ENCODE measurements around the gene RERG. TPM values are rescaled to one million over a fixed set of nuclear protein-coding genes. Genes with fewer than 3 reads are reported as not detected.
"Not testable (repeated sequence)": the region's sequence is repeated elsewhere in the genome, so short reads cannot be mapped to it uniquely, and the experiment has no call there.

RERG gene
- total RNA-seq, 1 experiment from 2014 or later = not detected

- intact Hi-C loops (cut with micrococcal nuclease; ENCODE audit: unreplicated experiment) = no loop called here
- DNase-seq (ENCODE audit: low spot score) = no peak
- H3K9me3 ChIP-seq (ENCODE audit: low read depth, low read length, poor library complexity, severe bottlenecking) = no peaks in the 10 kb centered on the region
- CTCF ChIA-PET = no interaction called here
- H3K27me3 ChIP-seq (replicated peaks; ENCODE audit: insufficient read depth, low read depth, low read length, poor library complexity) = no peaks in the 10 kb centered on the region
- POLR2A ChIA-PET (ENCODE audit: low non-redundant PET) = no interaction called here
- no peaks in the 10 kb centered on the region for H3K36me3 ChIP-seq (ENCODE audit: insufficient read depth, low read length, poor library complexity, severe bottlenecking)
- H3K4me1 ChIP-seq (ENCODE audit: insufficient read depth, low read length, poor library complexity, severe bottlenecking) = no peaks in the 10 kb centered on the region
- TF ChIP-seq, protein P1, sequence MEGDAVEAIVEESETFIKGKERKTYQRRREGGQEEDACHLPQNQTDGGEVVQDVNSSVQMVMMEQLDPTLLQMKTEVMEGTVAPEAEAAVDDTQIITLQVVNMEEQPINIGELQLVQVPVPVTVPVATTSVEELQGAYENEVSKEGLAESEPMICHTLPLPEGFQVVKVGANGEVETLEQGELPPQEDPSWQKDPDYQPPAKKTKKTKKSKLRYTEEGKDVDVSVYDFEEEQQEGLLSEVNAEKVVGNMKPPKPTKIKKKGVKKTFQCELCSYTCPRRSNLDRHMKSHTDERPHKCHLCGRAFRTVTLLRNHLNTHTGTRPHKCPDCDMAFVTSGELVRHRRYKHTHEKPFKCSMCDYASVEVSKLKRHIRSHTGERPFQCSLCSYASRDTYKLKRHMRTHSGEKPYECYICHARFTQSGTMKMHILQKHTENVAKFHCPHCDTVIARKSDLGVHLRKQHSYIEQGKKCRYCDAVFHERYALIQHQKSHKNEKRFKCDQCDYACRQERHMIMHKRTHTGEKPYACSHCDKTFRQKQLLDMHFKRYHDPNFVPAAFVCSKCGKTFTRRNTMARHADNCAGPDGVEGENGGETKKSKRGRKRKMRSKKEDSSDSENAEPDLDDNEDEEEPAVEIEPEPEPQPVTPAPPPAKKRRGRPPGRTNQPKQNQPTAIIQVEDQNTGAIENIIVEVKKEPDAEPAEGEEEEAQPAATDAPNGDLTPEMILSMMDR (conservative IDR thresholded peaks at IDR 0.05; ENCODE audit: low read depth, low read length) = no peak
- no peak for TF ChIP-seq EZH2 (IDR thresholded peaks at IDR 0.05; ENCODE audit: borderline replicate concordance, low read depth, low read length, poor library complexity, severe bottlenecking)
- H3K4me3 ChIP-seq (ENCODE audit: low read depth, low read length, poor library complexity, severe bottlenecking) = no peak overlapping the region
- no TSS peak for BruUV-seq (replicated peaks)
- no peak overlapping the region for H3K27ac ChIP-seq (ENCODE audit: low read depth, low read length, poor library complexity, severe bottlenecking)
Observed at GRCh38 chr12:15092826-15093225, 128.4 kb downstream of the RERG start.

GRCh38 chr12:15090441-15090840 is 130.8 kb downstream of the RERG start:
- no peaks in the 10 kb centered on the region for H3K36me3 ChIP-seq (ENCODE audit: insufficient read depth, low read length, poor library complexity, severe bottlenecking)
- intact Hi-C loops (cut with micrococcal nuclease; ENCODE audit: unreplicated experiment) = no loop called here
- BruUV-seq (replicated peaks) = no TSS peak
- no peaks in the 10 kb centered on the region for H3K9me3 ChIP-seq (ENCODE audit: low read depth, low read length, poor library complexity, severe bottlenecking)
- no peak overlapping the region for H3K4me3 ChIP-seq (ENCODE audit: low read depth, low read length, poor library complexity, severe bottlenecking)
- H3K27ac ChIP-seq (ENCODE audit: low read depth, low read length, poor library complexity, severe bottlenecking) = no peak overlapping the region
- TF ChIP-seq, protein P1 (conservative IDR thresholded peaks at IDR 0.05; ENCODE audit: low read depth, low read length) = no peak
- TF ChIP-seq EZH2 (IDR thresholded peaks at IDR 0.05; ENCODE audit: borderline replicate concordance, low read depth, low read length, poor library complexity, severe bottlenecking) = no peak
- no peaks in the 10 kb centered on the region for H3K27me3 ChIP-seq (replicated peaks; ENCODE audit: insufficient read depth, low read depth, low read length, poor library complexity)
- CTCF ChIA-PET = no interaction called here
- POLR2A ChIA-PET (ENCODE audit: low non-redundant PET) = interaction anchor here (0.5 kb wide), 1 partner anchor 844 kb away, joined by 3 read pairs; no protein-coding TSS in a partner anchor
- no peaks in the 10 kb centered on the region for H3K4me1 ChIP-seq (ENCODE audit: insufficient read depth, low read length, poor library complexity, severe bottlenecking)
- no peak for DNase-seq (ENCODE audit: low spot score)

DNA sequence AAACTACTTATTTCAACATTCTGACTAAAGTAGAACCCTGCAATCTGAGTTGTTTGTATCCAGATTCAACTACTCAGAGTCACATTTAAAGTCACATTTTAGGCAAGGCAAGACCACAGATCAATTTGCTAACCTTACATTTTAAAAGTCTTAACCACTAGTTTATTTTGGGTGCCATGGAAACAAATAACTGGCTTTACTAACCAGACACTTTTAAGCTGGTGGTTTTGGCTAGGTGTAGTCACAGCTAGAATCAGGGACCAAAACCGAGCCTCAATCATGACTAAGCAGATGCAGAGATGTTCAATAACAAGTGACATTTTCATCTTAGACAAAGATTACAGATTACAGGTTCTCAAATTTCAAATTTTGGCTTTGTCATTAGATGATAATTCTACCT is 133.1 kb downstream of the RERG start:
- Histone ChIP-seq H3K9me3 (ENCODE audit: low read depth, low read length, poor library complexity, severe bottlenecking) (no peaks in the 10 kb centered on the region), H3K27ac (ENCODE audit: low read depth, low read length, poor library complexity, severe bottlenecking) (no peak overlapping the region), H3K27me3 (replicated peaks; ENCODE audit: insufficient read depth, low read depth, low read length, poor library complexity) (no peaks in the 10 kb centered on the region), H3K36me3 (ENCODE audit: insufficient read depth, low read length, poor library complexity, severe bottlenecking) (no peaks in the 10 kb centered on the region), H3K4me3 (ENCODE audit: low read depth, low read length, poor library complexity, severe bottlenecking) (no peak overlapping the region), H3K4me1 (ENCODE audit: insufficient read depth, low read length, poor library complexity, severe bottlenecking) (no peaks in the 10 kb centered on the region)
- intact Hi-C loops (cut with micrococcal nuclease; ENCODE audit: unreplicated experiment) = no loop called here
- ChIA-PET POLR2A (ENCODE audit: low non-redundant PET) (no interaction called here), CTCF (no interaction called here)
- TF ChIP-seq EZH2 (IDR thresholded peaks at IDR 0.05; ENCODE audit: borderline replicate concordance, low read depth, low read length, poor library complexity, severe bottlenecking) = no peak
- TF ChIP-seq, protein P1 (conservative IDR thresholded peaks at IDR 0.05; ENCODE audit: low read depth, low read length) = no peak
- DNase-seq (ENCODE audit: low spot score) = no peak
- BruUV-seq (replicated peaks) = no TSS peak

- POLR2A ChIA-PET (ENCODE audit: low non-redundant PET); DNase-seq (ENCODE audit: low spot score); CTCF ChIA-PET; H3K27me3 ChIP-seq (replicated peaks; ENCODE audit: insufficient read depth, low read depth, low read length, poor library complexity); intact Hi-C loops (cut with micrococcal nuclease; ENCODE audit: unreplicated experiment); H3K27ac ChIP-seq (ENCODE audit: low read depth, low read length, poor library complexity, severe bottlenecking); H3K4me3 ChIP-seq (ENCODE audit: low read depth, low read length, poor library complexity, severe bottlenecking); H3K9me3 ChIP-seq (ENCODE audit: low read depth, low read length, poor library complexity, severe bottlenecking); BruUV-seq (replicated peaks); H3K36me3 ChIP-seq (ENCODE audit: insufficient read depth, low read length, poor library complexity, severe bottlenecking); H3K4me1 ChIP-seq (ENCODE audit: insufficient read depth, low read length, poor library complexity, severe bottlenecking): not testable (repeated sequence)
Observed at GRCh38 chr12:15077751-15078150, 143.5 kb downstream of the RERG start.

Data from A673 (cell line).